KMS-11 (cell line): ENCODE data around the gene RHOB.

Experiments used
- H2AFZ ChIP-seq: fragments of 200-600 bp; sonication (generic); 2 replicates; pipeline ENCODE4 v1.6.1; 2016; ENCODE audit warnings: antibody characterized with exemption, mixed run types, low read depth
- H3K27ac ChIP-seq: fragments of 200-600 bp; sonication (generic); 2 replicates; pipeline ENCODE4 v1.6.1; 2016; ENCODE audit warnings: mild to moderate bottlenecking, mixed run types
- H3K27me3 ChIP-seq: fragments of 200-600 bp; sonication (generic); 2 replicates; pipeline ENCODE4 v1.6.1; 2017; ENCODE audit warnings: mild to moderate bottlenecking, low read depth, mixed run types, moderate library complexity; ENCODE audit not compliant: insufficient read depth
- H3K36me3 ChIP-seq: fragments of 200-600 bp; sonication (generic); 2 replicates; pipeline ENCODE4 v1.6.1; 2017; ENCODE audit warnings: mild to moderate bottlenecking, mixed run types; ENCODE audit not compliant: insufficient read depth
- H3K4me1 ChIP-seq: fragments of 200-600 bp; sonication (generic); 2 replicates; pipeline ENCODE4 v1.6.1; 2016; ENCODE audit warnings: mild to moderate bottlenecking, low read depth, mixed run types; ENCODE audit not compliant: poor library complexity, severe bottlenecking
- H3K4me2 ChIP-seq: fragments of 200-600 bp; sonication (generic); 2 replicates; pipeline ENCODE4 v1.7.0; 2016; ENCODE audit warnings: mild to moderate bottlenecking, mixed run types
- H3K4me3 ChIP-seq: fragments of 200-600 bp; sonication (generic); IDR thresholded peaks from 2 replicates; pipeline ENCODE4 v1.6.1; 2017; ENCODE audit warnings: low read depth, low read length, mixed read lengths; ENCODE audit not compliant: insufficient read depth
- H3K79me2 ChIP-seq: fragments of 200-600 bp; sonication (generic); 2 replicates; pipeline ENCODE4 v1.6.1; 2016; ENCODE audit warnings: low read depth, mixed run types; ENCODE audit not compliant: insufficient read depth
- H3K9ac ChIP-seq: fragments of 200-600 bp; sonication (generic); 2 replicates; pipeline ENCODE4 v1.6.1; 2016; ENCODE audit warnings: mild to moderate bottlenecking, mixed run types
- H4K20me1 ChIP-seq: fragments of 200-600 bp; sonication (generic); 2 replicates; pipeline ENCODE4 v1.6.1; 2016; ENCODE audit warnings: mild to moderate bottlenecking, mixed run types; ENCODE audit not compliant: insufficient read depth
- CTCF ChIP-seq: fragments of 200-600 bp; sonication (generic); conservative IDR thresholded peaks from 2 replicates; pipeline ENCODE4 v1.6.1; 2017; ENCODE audit warnings: low read depth, mild to moderate bottlenecking, antibody characterized with exemption, low read length, moderate library complexity, mixed read lengths

The RHOB gene

DNA sequence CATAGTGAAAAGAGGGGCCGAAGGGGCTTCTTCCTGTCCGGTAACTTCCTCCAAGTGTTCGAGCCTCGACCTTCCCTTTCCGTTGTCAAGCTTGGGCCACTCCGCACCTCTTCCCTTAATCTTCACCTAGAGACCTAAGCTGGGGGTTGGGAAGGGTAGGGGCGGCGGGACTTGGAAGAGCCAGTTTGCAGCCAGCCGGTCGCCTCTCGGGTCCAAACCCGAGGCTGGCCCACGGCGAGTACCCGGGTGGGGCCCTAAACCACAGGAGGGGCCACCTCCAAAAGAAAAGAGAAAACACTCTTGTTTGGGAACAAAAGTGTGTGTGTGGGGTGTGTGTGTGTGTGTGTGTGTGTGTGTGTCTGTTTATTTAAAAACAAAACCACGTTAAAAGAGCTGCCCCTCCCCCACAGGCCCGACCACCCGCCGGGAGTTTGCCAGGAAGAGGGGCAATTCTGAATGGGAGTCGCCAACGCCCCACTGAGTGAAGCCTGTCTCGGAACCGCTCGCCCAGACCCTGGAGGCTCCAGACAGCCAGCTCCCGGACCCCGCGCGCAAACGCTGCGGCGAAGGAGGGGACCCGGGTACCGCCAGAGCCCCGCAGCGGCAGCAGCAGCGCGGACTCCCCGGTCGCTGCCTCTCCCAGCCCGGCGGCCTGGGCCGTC is 488 bp upstream of the RHOB start:
- peak overlapping the region; percentile 88 for H3K4me2 ChIP-seq
- peak overlapping the region; percentile 67 for H2AFZ ChIP-seq
- no peak for TF ChIP-seq CTCF
- H4K20me1 ChIP-seq, result no peaks in the 10 kb centered on the region
- peaks cover 37% of the 10 kb centered on the region for H3K4me1 ChIP-seq
- H3K79me2 ChIP-seq, result peaks cover 13% of the 10 kb centered on the region
- H3K27ac ChIP-seq, result no peak overlapping the region
- no peaks in the 10 kb centered on the region for H3K36me3 ChIP-seq
- H3K9ac ChIP-seq, result peak overlapping the region; percentile 97; the same call in 1 of the 2 replicates
- H3K4me3 ChIP-seq, result no peak overlapping the region
- H3K27me3 ChIP-seq, result no peaks in the 10 kb centered on the region

- H3K9ac ChIP-seq, result peak overlapping the region; percentile 97
- peaks cover 13% of the 10 kb centered on the region for H3K79me2 ChIP-seq
- H3K36me3 ChIP-seq, result no peaks in the 10 kb centered on the region
- TF ChIP-seq CTCF, result no peak
- peak overlapping the region; percentile 20 for H3K4me3 ChIP-seq
- H3K27ac ChIP-seq, result peak overlapping the region; percentile 81
- H3K4me2 ChIP-seq, result peak overlapping the region; percentile 94
- peak overlapping the region; percentile 52 for H2AFZ ChIP-seq
- no peaks in the 10 kb centered on the region for H3K27me3 ChIP-seq
- H4K20me1 ChIP-seq, result no peaks in the 10 kb centered on the region
- H3K4me1 ChIP-seq, result peaks cover 37% of the 10 kb centered on the region
Measured at GRCh38 chr2:20447437-20448245, 767 bp downstream of the RHOB start.

- Histone ChIP-seq H3K79me2 (peaks cover 13% of the 10 kb centered on the region), H3K4me2 (peak overlapping the region; percentile 94), H4K20me1 (no peaks in the 10 kb centered on the region), H3K4me1 (peaks cover 34% of the 10 kb centered on the region), H3K27me3 (no peaks in the 10 kb centered on the region), H3K9ac (peak overlapping the region; percentile 97; the same call in 1 of the 2 replicates), H2AFZ (no peak overlapping the region), H3K36me3 (no peaks in the 10 kb centered on the region), H3K27ac (no peak overlapping the region), H3K4me3 (no peak overlapping the region)
- TF ChIP-seq CTCF, result no peak
Measured at GRCh38 chr2:20448246-20448976, 1.5 kb downstream of the RHOB start.

- H3K27me3 ChIP-seq, result no peaks in the 10 kb centered on the region
- H4K20me1 ChIP-seq, result no peaks in the 10 kb centered on the region
- H3K36me3 ChIP-seq, result no peaks in the 10 kb centered on the region
- H3K4me1 ChIP-seq, result peaks cover 34% of the 10 kb centered on the region
- H3K9ac ChIP-seq, result no peak overlapping the region
- no peak overlapping the region for H3K27ac ChIP-seq
- no peak overlapping the region for H3K4me3 ChIP-seq
- peak overlapping the region; percentile 94 for H3K4me2 ChIP-seq
- TF ChIP-seq CTCF, result no peak
- H2AFZ ChIP-seq, result no peak overlapping the region
- peaks cover 13% of the 10 kb centered on the region for H3K79me2 ChIP-seq
Measured at GRCh38 chr2:20448977-20449306, 2.1 kb downstream of the RHOB start.
